ENCODE results near the gene LRP8. TPM values are rescaled to one million over a fixed set of nuclear protein-coding genes. Genes with fewer than 3 reads are reported as not detected.

LRP8 gene
- total and polyA plus RNA-seq, 2 donors from 2014 or later, result 1.4 to 6.9 TPM

GRCh38 chr1:53270873-53271272 lies 57.0 kb downstream of the LRP8 start:
- H3K9me3 ChIP-seq (ENCODE audit: control insufficient read depth in 2 of 3, insufficient read depth in 1 of 3, low read length in 3 of 3), result no peaks in the 10 kb centered on the region
- no peak for FAIRE-seq

GRCh38 chr1:53270107-53270506 lies 57.8 kb downstream of the LRP8 start:
- FAIRE-seq, result no peak
- H3K27ac ChIP-seq (ENCODE audit: low read depth in 2 of 2, low read length in 2 of 2), result no peak overlapping the region
- DNase-seq, result no peak
- no peaks in the 10 kb centered on the region for H3K4me1 ChIP-seq (ENCODE audit: control insufficient read depth in 2 of 3, insufficient read depth in 2 of 3, low read depth in 1 of 3, low read length in 3 of 3)
- no peak overlapping the region for H3K4me3 ChIP-seq (ENCODE audit: low read length in 3 of 3)
- H3K9me3 ChIP-seq (ENCODE audit: control insufficient read depth in 2 of 3, insufficient read depth in 1 of 3, low read length in 3 of 3), result no peaks in the 10 kb centered on the region
- no peaks in the 10 kb centered on the region for H3K27me3 ChIP-seq (ENCODE audit: control insufficient read depth, insufficient read depth, low read length)
- H3K9ac ChIP-seq (ENCODE audit: low read length in 3 of 3), result no peak overlapping the region
- no peaks in the 10 kb centered on the region for H3K36me3 ChIP-seq (ENCODE audit: control insufficient read depth in 2 of 3, insufficient read depth in 3 of 3, low read length in 3 of 3)
- TF ChIP-seq CTCF (IDR thresholded peaks at IDR 0.05; ENCODE audit: borderline replicate concordance, extremely low read depth, insufficient read depth), result no peak
- intact Hi-C loops (cut with DNase I), result no loop called here

More at GRCh38 chr1:53270873-53271272, 57.0 kb downstream of the LRP8 start:
- intact Hi-C loops (cut with DNase I), result no loop called here
- H3K9ac ChIP-seq (ENCODE audit: low read length in 3 of 3), result no peak overlapping the region
- H3K27ac ChIP-seq (ENCODE audit: low read depth in 2 of 2, low read length in 2 of 2), result no peak overlapping the region
- no peak for TF ChIP-seq CTCF (IDR thresholded peaks at IDR 0.05; ENCODE audit: borderline replicate concordance, extremely low read depth, insufficient read depth)
- DNase-seq, result no peak
- H3K4me3 ChIP-seq (ENCODE audit: low read length in 3 of 3), result no peak overlapping the region
- no peaks in the 10 kb centered on the region for H3K4me1 ChIP-seq (ENCODE audit: control insufficient read depth in 2 of 3, insufficient read depth in 2 of 3, low read depth in 1 of 3, low read length in 3 of 3)
- no peaks in the 10 kb centered on the region for H3K36me3 ChIP-seq (ENCODE audit: control insufficient read depth in 2 of 3, insufficient read depth in 3 of 3, low read length in 3 of 3)
- H3K27me3 ChIP-seq (ENCODE audit: control insufficient read depth, insufficient read depth, low read length), result no peaks in the 10 kb centered on the region

- H3K36me3 ChIP-seq (ENCODE audit: control insufficient read depth in 2 of 3, insufficient read depth in 3 of 3, low read length in 3 of 3), result no peaks in the 10 kb centered on the region
- no peak for TF ChIP-seq CTCF (IDR thresholded peaks at IDR 0.05; ENCODE audit: borderline replicate concordance, extremely low read depth, insufficient read depth)
- FAIRE-seq, result no peak
Measured at GRCh38 chr1:53267761-53268160, 60.1 kb downstream of the LRP8 start.

GRCh38 chr1:53266038-53266437 lies 61.8 kb downstream of the LRP8 start:
- Histone ChIP-seq H3K9me3 (ENCODE audit: control insufficient read depth in 2 of 3, insufficient read depth in 1 of 3, low read length in 3 of 3) (no peaks in the 10 kb centered on the region), H3K27me3 (ENCODE audit: control insufficient read depth, insufficient read depth, low read length) (no peaks in the 10 kb centered on the region), H3K27ac (ENCODE audit: low read depth in 2 of 2, low read length in 2 of 2) (no peak overlapping the region), H3K9ac (ENCODE audit: low read length in 3 of 3) (no peak overlapping the region), H3K36me3 (ENCODE audit: control insufficient read depth in 2 of 3, insufficient read depth in 3 of 3, low read length in 3 of 3) (no peaks in the 10 kb centered on the region), H3K4me3 (ENCODE audit: low read length in 3 of 3) (no peak overlapping the region), H3K4me1 (ENCODE audit: control insufficient read depth in 2 of 3, insufficient read depth in 2 of 3, low read depth in 1 of 3, low read length in 3 of 3) (no peaks in the 10 kb centered on the region)
- FAIRE-seq (no peak), DNase-seq (peak in 1 of 5 donors; percentile 19)
- peak; percentile 15 for TF ChIP-seq CTCF (IDR thresholded peaks at IDR 0.05; ENCODE audit: borderline replicate concordance, extremely low read depth, insufficient read depth)
- intact Hi-C loops (cut with DNase I), result no loop called here

More at GRCh38 chr1:53267761-53268160, 60.1 kb downstream of the LRP8 start:
- intact Hi-C loops (cut with DNase I), result no loop called here
- Histone ChIP-seq H3K9ac (ENCODE audit: low read length in 3 of 3) (no peak overlapping the region), H3K4me3 (ENCODE audit: low read length in 3 of 3) (no peak overlapping the region), H3K4me1 (ENCODE audit: control insufficient read depth in 2 of 3, insufficient read depth in 2 of 3, low read depth in 1 of 3, low read length in 3 of 3) (no peaks in the 10 kb centered on the region), H3K27me3 (ENCODE audit: control insufficient read depth, insufficient read depth, low read length) (no peaks in the 10 kb centered on the region), H3K9me3 (ENCODE audit: control insufficient read depth in 2 of 3, insufficient read depth in 1 of 3, low read length in 3 of 3) (no peaks in the 10 kb centered on the region), H3K27ac (ENCODE audit: low read depth in 2 of 2, low read length in 2 of 2) (no peak overlapping the region)
- DNase-seq, result no peak

Measured in kidney (tissue), 14 donors.